GM21529 (cell line): ENCODE data around the gene PLEKHM3.
A peak's percentile ranks its signal among the peaks of the same experiment; 100 is the strongest.

ENCODE experiments used
- ATAC-seq: cut with Tn5 transposase; IDR thresholded peaks from one replicate; pipeline ENCODE4 v1.9.1; 2021; ENCODE audit not compliant: unreplicated experiment

The PLEKHM3 gene

GRCh38 chr2:208025037-208025813, at the start of gene PLEKHM3:
Gene PLEKHM3 (minus strand): TSS chr2:208025527. CDS start chr2:208001639, 23,888 bp downstream.
- peak; percentile 96 for ATAC-seq

GRCh38 chr2:208074610-208075356, 49.5 kb upstream of the PLEKHM3 start:
- ATAC-seq, result no peak

- ATAC-seq, result peak; percentile 82
Observed at GRCh38 chr2:208072250-208072892, 47.0 kb upstream of the PLEKHM3 start.

- ATAC-seq, result no peak
Observed at GRCh38 chr2:208069186-208069585, 43.9 kb upstream of the PLEKHM3 start.

GRCh38 chr2:208066016-208066415, 40.7 kb upstream of the PLEKHM3 start:
- no peak for ATAC-seq

GRCh38 chr2:208065476-208065875, 40.1 kb upstream of the PLEKHM3 start:
- no peak for ATAC-seq

- ATAC-seq, result peak; percentile 97
Observed at GRCh38 chr2:208064220-208064961, 39.1 kb upstream of the PLEKHM3 start.

- ATAC-seq, result no peak
Observed at GRCh38 chr2:208062961-208063360, 37.6 kb upstream of the PLEKHM3 start.

GRCh38 chr2:208062113-208062512, 36.8 kb upstream of the PLEKHM3 start:
- no peak for ATAC-seq

GRCh38 chr2:208057108-208057507, 31.8 kb upstream of the PLEKHM3 start:
- ATAC-seq, result no peak

GRCh38 chr2:208049441-208049840, 24.1 kb upstream of the PLEKHM3 start:
- no peak for ATAC-seq

GRCh38 chr2:208049006-208049405, 23.7 kb upstream of the PLEKHM3 start:
- no peak for ATAC-seq

GRCh38 chr2:208047840-208048239, 22.5 kb upstream of the PLEKHM3 start:
- ATAC-seq, result no peak

- ATAC-seq, result no peak
Observed at GRCh38 chr2:208046686-208047085, 21.4 kb upstream of the PLEKHM3 start.

- ATAC-seq, result no peak
Observed at GRCh38 chr2:208042450-208042849, 17.1 kb upstream of the PLEKHM3 start.

- ATAC-seq, result no peak
Observed at GRCh38 chr2:208042041-208042440, 16.7 kb upstream of the PLEKHM3 start.

- peak; percentile 88 for ATAC-seq
Observed at GRCh38 chr2:208040199-208041171, 15.2 kb upstream of the PLEKHM3 start.

GRCh38 chr2:208039376-208040110, 14.2 kb upstream of the PLEKHM3 start:
- ATAC-seq, result no peak
